Kidney tubule cell (primary cell): ENCODE measurements around the gene PIGH.
"Not testable (repeated sequence)": the region's sequence is repeated elsewhere in the genome, so short reads cannot be mapped to it uniquely, and the experiment has no call there.

Experiments
- DNase-seq: peaks from one replicate; pipeline ENCODE4 v3.0.0-alpha.2; 2018; ENCODE audit warnings: low spot score

The PIGH gene

GRCh38 chr14:67599698-67600561, at the start of gene PIGH:
TSS of gene PIGH (minus strand) at chr14:67600268. CDS start at chr14:67600203, 65 bp downstream.
- DNase-seq: peak; percentile 90

- DNase-seq: peak; percentile 60
Observed at GRCh38 chr14:67646131-67646530, 46.1 kb upstream of the PIGH start.

- DNase-seq: no peak
Observed at GRCh38 chr14:67645414-67645813, 45.3 kb upstream of the PIGH start.

- no peak for DNase-seq
Observed at GRCh38 chr14:67644428-67644827, 44.4 kb upstream of the PIGH start.

- DNase-seq: peak; percentile 26
Observed at GRCh38 chr14:67643713-67644112, 43.6 kb upstream of the PIGH start.

- DNase-seq: no peak
Observed at GRCh38 chr14:67641902-67642749, 42.1 kb upstream of the PIGH start.

GRCh38 chr14:67641480-67641879, 41.4 kb upstream of the PIGH start:
- no peak for DNase-seq

GRCh38 chr14:67638642-67639041, 38.6 kb upstream of the PIGH start:
- DNase-seq: no peak

GRCh38 chr14:67636361-67636919, 36.4 kb upstream of the PIGH start:
- peak; percentile 67 for DNase-seq

- no peak for DNase-seq
Observed at GRCh38 chr14:67633451-67634147, 33.5 kb upstream of the PIGH start.

GRCh38 chr14:67630938-67631337, 30.9 kb upstream of the PIGH start:
- no peak for DNase-seq

GRCh38 chr14:67630186-67630585, 30.1 kb upstream of the PIGH start:
- DNase-seq: no peak

GRCh38 chr14:67627519-67627918, 27.5 kb upstream of the PIGH start:
- no peak for DNase-seq

- not testable (repeated sequence) for DNase-seq
Observed at GRCh38 chr14:67626131-67626530, 26.1 kb upstream of the PIGH start.

GRCh38 chr14:67623114-67623513, 23.0 kb upstream of the PIGH start:
- DNase-seq: peak; percentile 43

GRCh38 chr14:67622675-67623074, 22.6 kb upstream of the PIGH start:
- peak; percentile 78 for DNase-seq

GRCh38 chr14:67620217-67620785, 20.2 kb upstream of the PIGH start:
- DNase-seq: peak; percentile 11

- DNase-seq: peak; percentile 99
Observed at GRCh38 chr14:67619446-67620216, 19.6 kb upstream of the PIGH start, which contains the start of gene ARG2. TSS of gene ARG2 (plus strand) at chr14:67619920. CDS start at chr14:67619978, 58 bp downstream.

GRCh38 chr14:67618617-67619063, 18.6 kb upstream of the PIGH start:
- peak; percentile 81 for DNase-seq

GRCh38 chr14:67610491-67610890, 10.4 kb upstream of the PIGH start:
- DNase-seq: no peak
